Measurements from ENCODE around the gene AIRE. TPM values are rescaled to one million over a fixed set of nuclear protein-coding genes. Genes with fewer than 3 reads are reported as not detected.

AIRE gene
- total and polyA plus RNA-seq, 2 of the 13 experiments (the other 11 are each of a cell fraction or from before 2014, with no cell fraction given) = not detected

GRCh38 chr21:44338971-44339910 lies 53.6 kb downstream of the AIRE start, which contains the start of gene CFAP410 (continued):
- TF ChIP-seq RXRA (CRISPR knock-in tag; IDR thresholded peaks at IDR 0.05) (peak; percentile 66; the same call in 1 of the 2 replicates), ZBED4 (CRISPR knock-in tag; IDR thresholded peaks at IDR 0.05; ENCODE audit: borderline replicate concordance) (peak; percentile 78; the same call in 1 of the 2 replicates), ZNF747 (CRISPR knock-in tag; IDR thresholded peaks at IDR 0.05; ENCODE audit: borderline replicate concordance) (no peak), ZNF788 (CRISPR knock-in tag; IDR thresholded peaks at IDR 0.05; ENCODE audit: borderline replicate concordance) (peak; percentile 89), TOPORS (CRISPR knock-in tag; IDR thresholded peaks at IDR 0.05) (peak; percentile 76; the same call in 1 of the 2 replicates), PAF1 (CRISPR knock-in tag; IDR thresholded peaks at IDR 0.05) (no peak), AGO2 (optimal IDR thresholded peaks at IDR 0.05; ENCODE audit: low read depth, low read length) (peak; percentile 73), ZNF629 (CRISPR knock-in tag; conservative IDR thresholded peaks at IDR 0.05) (0 out of 2 replicates have a peak, but pooled peaks have one; percentile 30), PITX1 (CRISPR knock-in tag; IDR thresholded peaks at IDR 0.05) (no peak), HNF4A (CRISPR knock-in tag; IDR thresholded peaks at IDR 0.05) (peak; percentile 40; the same call in 1 of the 2 replicates), GPBP1L1 (CRISPR knock-in tag; IDR thresholded peaks at IDR 0.05) (no peak), FOXC1 (CRISPR knock-in tag; IDR thresholded peaks at IDR 0.05; ENCODE audit: borderline replicate concordance) (peak; percentile 80; the same call in 1 of the 2 replicates), ZNF598 (CRISPR knock-in tag; IDR thresholded peaks at IDR 0.05; ENCODE audit: borderline replicate concordance) (peak; percentile 67; the same call in 1 of the 2 replicates), ZNF143 (CRISPR knock-in tag; IDR thresholded peaks at IDR 0.05) (peak; percentile 68), RARG (CRISPR knock-in tag; IDR thresholded peaks at IDR 0.05; ENCODE audit: low read depth) (no peak), SPEN (CRISPR knock-in tag; IDR thresholded peaks at IDR 0.05; ENCODE audit: low read depth) (peak; percentile 98)
- TF ChIP-seq, protein P1, sequence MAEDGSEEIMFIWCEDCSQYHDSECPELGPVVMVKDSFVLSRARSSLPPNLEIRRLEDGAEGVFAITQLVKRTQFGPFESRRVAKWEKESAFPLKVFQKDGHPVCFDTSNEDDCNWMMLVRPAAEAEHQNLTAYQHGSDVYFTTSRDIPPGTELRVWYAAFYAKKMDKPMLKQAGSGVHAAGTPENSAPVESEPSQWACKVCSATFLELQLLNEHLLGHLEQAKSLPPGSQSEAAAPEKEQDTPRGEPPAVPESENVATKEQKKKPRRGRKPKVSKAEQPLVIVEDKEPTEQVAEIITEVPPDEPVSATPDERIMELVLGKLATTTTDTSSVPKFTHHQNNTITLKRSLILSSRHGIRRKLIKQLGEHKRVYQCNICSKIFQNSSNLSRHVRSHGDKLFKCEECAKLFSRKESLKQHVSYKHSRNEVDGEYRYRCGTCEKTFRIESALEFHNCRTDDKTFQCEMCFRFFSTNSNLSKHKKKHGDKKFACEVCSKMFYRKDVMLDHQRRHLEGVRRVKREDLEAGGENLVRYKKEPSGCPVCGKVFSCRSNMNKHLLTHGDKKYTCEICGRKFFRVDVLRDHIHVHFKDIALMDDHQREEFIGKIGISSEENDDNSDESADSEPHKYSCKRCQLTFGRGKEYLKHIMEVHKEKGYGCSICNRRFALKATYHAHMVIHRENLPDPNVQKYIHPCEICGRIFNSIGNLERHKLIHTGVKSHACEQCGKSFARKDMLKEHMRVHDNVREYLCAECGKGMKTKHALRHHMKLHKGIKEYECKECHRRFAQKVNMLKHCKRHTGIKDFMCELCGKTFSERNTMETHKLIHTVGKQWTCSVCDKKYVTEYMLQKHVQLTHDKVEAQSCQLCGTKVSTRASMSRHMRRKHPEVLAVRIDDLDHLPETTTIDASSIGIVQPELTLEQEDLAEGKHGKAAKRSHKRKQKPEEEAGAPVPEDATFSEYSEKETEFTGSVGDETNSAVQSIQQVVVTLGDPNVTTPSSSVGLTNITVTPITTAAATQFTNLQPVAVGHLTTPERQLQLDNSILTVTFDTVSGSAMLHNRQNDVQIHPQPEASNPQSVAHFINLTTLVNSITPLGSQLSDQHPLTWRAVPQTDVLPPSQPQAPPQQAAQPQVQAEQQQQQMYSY (CRISPR knock-in tag; IDR thresholded peaks at IDR 0.05) = no peak

Data from HepG2 (cell line).